GM18499 (cell line): ENCODE results near the gene LCN2.

Source experiments
- ATAC-seq: cut with Tn5 transposase; IDR thresholded peaks from one replicate; pipeline ENCODE4 v1.9.1; 2021; ENCODE audit warnings: moderate number of reproducible peaks; ENCODE audit not compliant: insufficient read depth, unreplicated experiment

Gene LCN2

GRCh38 chr9:128190516-128191405 is 41.5 kb downstream of the LCN2 start:
- no peak for ATAC-seq

DNA sequence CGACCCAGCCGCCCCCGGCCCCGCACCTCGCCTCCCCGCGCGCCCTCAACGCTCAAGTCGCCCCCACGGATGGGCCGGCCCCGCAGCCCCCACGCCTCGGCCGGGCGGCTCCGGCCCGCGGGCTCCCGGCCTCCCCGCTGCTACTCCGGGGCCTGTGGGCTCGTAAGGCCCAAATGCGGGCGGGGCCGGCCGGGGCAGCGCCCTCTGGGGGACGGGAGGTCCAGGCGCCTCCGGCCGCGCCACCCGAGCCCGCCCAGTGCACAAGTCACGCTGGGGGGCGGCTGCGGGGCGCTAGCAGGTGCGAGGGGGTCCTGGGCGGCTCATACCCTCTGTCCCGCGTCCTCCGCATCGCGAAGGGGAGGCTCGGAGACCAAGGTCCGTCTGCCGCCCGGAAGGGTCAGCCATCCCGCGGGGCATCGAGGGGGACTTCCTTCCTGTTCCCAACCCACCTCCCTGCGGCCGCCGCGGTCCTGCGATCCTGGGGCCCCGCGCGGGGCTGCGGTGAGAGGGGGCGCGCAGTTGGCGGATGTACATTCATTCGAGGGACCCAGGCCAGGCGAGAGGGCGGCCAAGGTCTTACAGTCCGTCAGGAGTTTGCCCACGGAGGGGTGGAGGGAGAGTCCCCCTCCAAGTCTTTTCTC is 42.3 kb downstream of the LCN2 start, which contains the start of gene CIZ1:
Gene CIZ1, minus strand, starts transcription at position 167 of the 641 bp plus-strand sequence. CDS start 715 bp downstream, outside the sequence.
- no peak for ATAC-seq

GRCh38 chr9:128192601-128193371 is 43.5 kb downstream of the LCN2 start:
- no peak for ATAC-seq

- ATAC-seq: no peak
Observed at GRCh38 chr9:128193469-128194096, 44.3 kb downstream of the LCN2 start.

DNA sequence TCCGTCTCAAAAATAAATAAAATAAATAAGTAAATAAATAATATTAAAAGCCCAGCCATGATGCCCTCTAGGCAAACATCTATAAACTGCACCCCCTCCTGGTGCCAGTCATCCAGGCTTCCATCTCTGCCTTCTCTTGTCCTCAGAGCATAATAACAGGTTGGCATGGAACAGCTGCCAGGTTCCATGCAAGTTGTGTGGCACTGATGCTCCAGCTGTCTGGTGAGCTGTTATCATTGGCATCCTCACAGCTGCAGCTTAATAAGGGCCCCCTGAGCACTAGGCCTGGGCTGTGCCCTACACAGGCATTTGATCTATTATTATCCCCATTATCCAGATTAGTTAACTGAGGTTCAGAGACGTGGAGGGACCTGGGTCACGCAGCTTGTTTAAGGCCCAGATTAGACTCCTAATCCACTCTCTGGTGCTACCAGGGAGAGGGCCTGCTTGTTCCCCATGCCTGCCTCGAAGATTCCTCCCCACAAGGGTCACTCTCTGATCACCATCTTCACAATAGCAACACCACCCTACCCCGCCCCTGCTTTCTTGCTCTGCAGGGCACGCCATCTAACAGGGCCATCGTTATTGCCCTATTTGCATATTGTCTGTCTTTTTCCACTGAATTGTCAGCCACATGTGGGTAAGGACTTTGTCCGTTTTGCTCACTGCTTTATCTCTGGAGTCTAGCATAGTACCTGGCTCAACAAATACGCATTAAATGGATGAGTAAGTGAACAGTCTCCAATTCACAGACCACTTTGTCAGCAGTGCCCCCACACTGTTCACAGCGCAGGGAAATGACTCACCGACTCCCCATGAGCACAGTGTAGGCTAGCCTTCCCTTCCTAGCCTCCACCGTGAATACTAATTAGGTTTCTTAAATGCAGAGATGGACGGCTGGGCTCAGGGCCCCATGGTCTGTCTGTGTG is 52.5 kb downstream of the LCN2 start:
- ATAC-seq: no peak

DNA sequence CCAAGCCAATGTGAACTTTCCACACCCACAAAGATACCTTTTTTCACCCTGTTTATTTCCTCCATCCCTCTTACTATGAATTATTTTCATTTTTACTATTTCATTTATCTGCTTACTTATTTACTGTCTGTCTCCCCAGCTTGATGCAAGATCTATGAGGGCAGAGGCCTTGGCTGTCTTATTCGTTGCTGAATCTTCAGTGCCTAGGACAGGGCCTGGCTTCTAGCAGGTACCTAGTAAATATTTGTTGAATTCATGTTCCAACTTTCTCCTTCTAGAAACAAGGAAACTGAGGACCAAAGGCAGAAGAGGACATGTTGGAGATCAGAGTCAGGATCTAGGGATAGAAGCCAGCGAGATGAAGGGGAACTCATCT is 53.4 kb downstream of the LCN2 start:
- no peak for ATAC-seq
